ENCODE measurements around the gene EMSY. TPM values are rescaled to one million over a fixed set of nuclear protein-coding genes. Genes with fewer than 3 reads are reported as not detected.

Gene EMSY
- total RNA-seq, 4 donors from 2014 or later, result 12.8 to 59.3 (median 20.6) TPM

DNA sequence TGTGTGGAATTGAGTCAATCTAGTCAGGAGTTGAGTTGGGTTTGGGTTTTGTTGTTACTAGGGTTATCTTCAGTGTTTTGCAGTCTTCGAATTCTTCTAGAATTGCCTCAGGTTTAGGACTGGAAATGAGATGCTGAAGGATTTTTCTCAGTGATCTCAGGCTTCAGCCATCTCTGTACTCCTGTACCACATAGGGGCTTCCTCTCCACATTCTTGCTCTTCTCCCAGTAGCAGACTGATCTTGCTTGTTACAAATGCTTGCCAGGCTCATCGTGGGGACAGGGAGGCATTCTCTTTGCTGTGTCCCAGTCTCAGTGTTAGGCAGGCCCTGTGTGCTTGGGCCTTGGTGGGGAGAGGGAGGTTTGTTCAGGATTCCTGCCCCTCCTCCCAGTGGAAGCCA, 129.6 kb downstream of the EMSY start:
- TF ChIP-seq, protein P1, sequence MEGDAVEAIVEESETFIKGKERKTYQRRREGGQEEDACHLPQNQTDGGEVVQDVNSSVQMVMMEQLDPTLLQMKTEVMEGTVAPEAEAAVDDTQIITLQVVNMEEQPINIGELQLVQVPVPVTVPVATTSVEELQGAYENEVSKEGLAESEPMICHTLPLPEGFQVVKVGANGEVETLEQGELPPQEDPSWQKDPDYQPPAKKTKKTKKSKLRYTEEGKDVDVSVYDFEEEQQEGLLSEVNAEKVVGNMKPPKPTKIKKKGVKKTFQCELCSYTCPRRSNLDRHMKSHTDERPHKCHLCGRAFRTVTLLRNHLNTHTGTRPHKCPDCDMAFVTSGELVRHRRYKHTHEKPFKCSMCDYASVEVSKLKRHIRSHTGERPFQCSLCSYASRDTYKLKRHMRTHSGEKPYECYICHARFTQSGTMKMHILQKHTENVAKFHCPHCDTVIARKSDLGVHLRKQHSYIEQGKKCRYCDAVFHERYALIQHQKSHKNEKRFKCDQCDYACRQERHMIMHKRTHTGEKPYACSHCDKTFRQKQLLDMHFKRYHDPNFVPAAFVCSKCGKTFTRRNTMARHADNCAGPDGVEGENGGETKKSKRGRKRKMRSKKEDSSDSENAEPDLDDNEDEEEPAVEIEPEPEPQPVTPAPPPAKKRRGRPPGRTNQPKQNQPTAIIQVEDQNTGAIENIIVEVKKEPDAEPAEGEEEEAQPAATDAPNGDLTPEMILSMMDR (IDR thresholded peaks at IDR 0.05), result no peak
- no peak for ATAC-seq (ENCODE audit: low FRiP score)
- no peak for DNase-seq (ENCODE audit: low spot score)

DNA sequence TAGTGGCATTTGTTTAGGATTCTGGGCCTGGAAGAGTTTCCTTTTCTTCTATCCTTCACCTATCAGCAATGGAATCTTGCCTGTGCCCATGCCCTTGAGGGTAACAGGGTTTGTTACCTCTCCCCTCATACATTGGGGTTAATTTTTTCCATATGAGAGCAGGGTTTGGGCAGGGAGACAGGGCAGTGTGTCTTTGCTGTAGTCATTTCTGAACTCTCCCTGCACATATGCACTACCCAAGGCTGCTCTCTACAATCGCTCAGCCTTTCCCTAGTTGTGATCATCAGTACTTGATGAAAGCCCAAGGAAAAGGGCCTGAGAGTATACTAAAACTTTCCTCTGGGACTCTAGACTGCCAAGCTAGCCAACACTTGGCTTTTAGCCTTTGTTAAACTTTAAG, 130.1 kb downstream of the EMSY start:
- DNase-seq (ENCODE audit: low spot score), result no peak
- TF ChIP-seq, protein P1 (IDR thresholded peaks at IDR 0.05), result no peak
- no peak for ATAC-seq (ENCODE audit: low FRiP score)

- TF ChIP-seq, protein P1 (IDR thresholded peaks at IDR 0.05), result no peak
- DNase-seq (ENCODE audit: low spot score) (no peak), ATAC-seq (ENCODE audit: low FRiP score) (peak; percentile 44)
These were observed 132.6 kb downstream of the EMSY start for GRCh38 chr11:76577226-76577920.

DNA sequence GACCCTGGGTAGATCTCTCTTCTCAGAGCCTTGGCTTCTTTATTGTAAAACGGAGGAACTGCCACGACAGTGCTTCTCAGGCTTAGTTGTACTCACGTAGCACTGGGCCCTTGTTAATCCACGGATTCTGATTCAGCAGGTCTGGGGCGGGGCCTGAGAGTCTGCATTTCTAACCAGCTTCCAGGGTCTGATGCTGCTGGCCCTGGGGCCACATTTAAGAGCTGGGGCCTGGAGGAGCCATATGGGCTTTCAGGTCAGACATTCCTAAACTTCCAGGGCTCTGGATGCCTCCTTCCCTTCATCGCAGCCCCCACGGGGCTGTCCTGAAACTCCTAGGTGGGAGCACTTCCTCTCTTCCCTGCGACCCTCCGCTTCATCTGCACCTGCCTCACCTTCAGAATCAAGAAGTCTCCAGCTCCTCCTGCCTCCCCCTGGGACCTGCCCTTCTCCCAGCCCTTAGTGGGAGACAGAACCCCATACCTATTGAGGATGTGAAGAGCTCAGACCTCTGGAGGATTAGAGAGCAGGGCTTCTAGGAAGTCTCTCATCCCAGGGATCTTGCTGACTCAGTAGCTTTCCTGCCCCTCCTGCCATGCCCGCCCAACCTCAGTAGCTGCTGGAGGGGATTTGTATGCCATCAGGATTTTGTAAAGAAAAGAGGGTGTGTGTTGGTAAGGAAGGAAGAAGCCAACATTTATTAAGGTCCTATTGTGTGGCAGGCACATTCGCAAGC, 133.3 kb downstream of the EMSY start:
- TF ChIP-seq, protein P1 (IDR thresholded peaks at IDR 0.05), result no peak
- DNase-seq (ENCODE audit: low spot score) (no peak), ATAC-seq (ENCODE audit: low FRiP score) (no peak)

DNA sequence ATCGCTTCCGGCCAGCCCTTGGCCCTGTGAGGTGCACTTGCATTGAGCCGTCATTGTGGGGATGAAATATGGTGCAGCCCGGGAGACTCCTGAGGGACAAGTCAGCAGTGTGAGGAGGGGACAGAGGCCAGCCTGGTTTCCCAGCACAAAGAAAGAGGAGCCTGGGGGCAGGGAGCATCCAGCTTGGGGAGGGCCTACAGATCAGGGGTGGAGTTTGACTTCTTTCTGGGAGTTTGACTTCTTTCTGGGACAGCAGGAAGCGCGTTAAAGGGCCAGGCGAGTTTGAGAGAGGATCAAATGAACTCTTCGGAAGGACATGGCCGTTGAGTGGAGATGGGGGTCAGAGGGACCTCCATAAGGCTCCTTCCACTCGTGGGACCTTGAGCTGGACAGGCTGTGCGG, 133.8 kb downstream of the EMSY start:
- DNase-seq (ENCODE audit: low spot score), result no peak

GRCh38 chr11:76579056-76579751, 134.4 kb downstream of the EMSY start:
- TF ChIP-seq, protein P1 (IDR thresholded peaks at IDR 0.05), result no peak
- DNase-seq (ENCODE audit: low spot score) (no peak), ATAC-seq (ENCODE audit: low FRiP score) (peak; percentile 30)

More for the DNA sequence above, 133.8 kb downstream of the EMSY start:
- TF ChIP-seq, protein P1 (IDR thresholded peaks at IDR 0.05), result no peak
- ATAC-seq (ENCODE audit: low FRiP score), result peak; percentile 56
